Spleen (tissue), 11 donors: ENCODE measurements around the gene SELENOM. TPM values are rescaled to one million over a fixed set of nuclear protein-coding genes. Genes with fewer than 3 reads are reported as not detected.

Source experiments
- DNase-seq: peaks from one replicate; pipeline ENCODE4 v3.0.0-alpha.2; 2020
- H3K27ac ChIP-seq, 8 donors: fragments of 200-600 bp; sonication (generic) in 7 of 8; 1 replicate in 4 of 8; 2 replicates in 4 of 8; pipeline versions ENCODE4 v1.5.0 to v1.8.0; 2016 to 2021; ENCODE audit warnings: inconsistent platforms in 4 of 8, mild to moderate bottlenecking in 4 of 8, moderate library complexity in 1 of 8
- H3K27me3 ChIP-seq, 7 donors: fragments of 200-600 bp; sonication (generic) in 6 of 7; replicated peaks in 1 of 7; 1 replicate in 4 of 7; 2 replicates in 3 of 7; pipeline versions ENCODE4 v1.5.0 to v1.8.0; 2016 to 2021; ENCODE audit warnings: inconsistent platforms in 3 of 7, mild to moderate bottlenecking in 1 of 7
- H3K36me3 ChIP-seq, 6 donors: fragments of 200-600 bp; sonication (generic) in 5 of 6; 1 replicate in 4 of 6; 2 replicates in 2 of 6; pipeline versions ENCODE4 v1.5.0 to v1.8.0; 2016 to 2021; ENCODE audit warnings: inconsistent platforms in 2 of 6
- H3K4me1 ChIP-seq, 6 donors: fragments of 200-600 bp; sonication (generic) in 5 of 6; 1 replicate in 3 of 6; 2 replicates in 3 of 6; pipeline versions ENCODE4 v1.5.0 to v1.8.0; 2016 to 2021; ENCODE audit warnings: inconsistent platforms in 3 of 6
- H3K4me3 ChIP-seq, 8 donors: fragments of 200-600 bp; sonication (generic) in 7 of 8; 1 replicate in 4 of 8; 2 replicates in 4 of 8; pipeline versions ENCODE4 v1.5.0 to v1.8.0; 2016 to 2021; ENCODE audit warnings: inconsistent platforms in 4 of 8, mild to moderate bottlenecking in 4 of 8, moderate library complexity in 2 of 8
- H3K9me3 ChIP-seq, 8 donors: fragments of 200-600 bp; sonication (generic) in 7 of 8; 1 replicate in 4 of 8; 2 replicates in 4 of 8; pipeline versions ENCODE4 v1.5.0 to v1.8.0; 2016 to 2021; ENCODE audit warnings: inconsistent platforms in 4 of 8
- POLR2A ChIP-seq, 3 donors: fragments of 450-650 bp; IDR thresholded peaks; one replicate each; pipeline ENCODE4 v1.5.1; 2017; ENCODE audit warnings: antibody characterized with exemption in 3 of 3, mild to moderate bottlenecking in 1 of 3
- POLR2AphosphoS5 ChIP-seq, 3 donors: sonication (generic); formaldehyde crosslinking; IDR thresholded peaks; one replicate each; pipeline ENCODE4 v1.5.1; 2017; ENCODE audit warnings: antibody characterized with exemption in 3 of 3
- WGBS, 5 donors: extraction: QIAGEN DNeasy Blood & Tissue Kit in 3 of 5; methylation state at CpG; one replicate each; pipeline versions ENCODE4 v1.1.5 to v1.1.7; 2013 to 2018; 5-methylcytosine and 5-hydroxymethylcytosine counted together
- intact Hi-C: fragments of 100-400 bp; cut with DNase I; formaldehyde crosslinking; loops from one replicate; pipeline ENCODE4 v1.15.0; 2023; ENCODE audit warnings: low total_unique reads
- polyA plus RNA-seq, 3 donors: library from polyadenylated mRNA; stranded (reverse); fragments of 200-250 nt; gene quantifications; one replicate each; pipeline ENCODE4 v1.2.1, GENCODE V29; 2013
- total RNA-seq, 7 donors: library from RNA; depleted of rRNA in 3 of 7; stranded (reverse); fragments of >200 nt in 3 of 7; fragmentation: NEBNext Ultra II Directional in 4 of 7; extraction: Animal tissue kit (Norgen Biotek cat#: 25700) in 4 of 7; gene quantifications; one replicate each; pipeline versions ENCODE4 v1.1.0 to v1.2.1, GENCODE V29; 2016 to 2021
- TF ChIP-seq, protein P1 (sequence below), 11 experiments: fragments of 200-600 bp in 7 of 11; fragments of 450-650 bp in 4 of 11; sonication (generic) in 4 of 11; IDR thresholded peaks in 8 of 11; conservative IDR thresholded peaks in 3 of 11; 1 replicate in 7 of 11; 2 replicates in 4 of 11; pipeline versions ENCODE4 v1.4.0 to v1.8.0; 2016 to 2021; ENCODE audit warnings: antibody characterized with exemption in 11 of 11, inconsistent platforms in 4 of 11, mild to moderate bottlenecking in 1 of 11
- donor health status: healthy with polysubstance abuse.
- donor health status: DM: no; HTN: no; CAD: no; lungs with moderate emphysema.
- donor health status: DM: no; HTN: no; CAD: no.
- donor health status: Bipolar disorder and iron deficiency.
- donor health status: healthy.
- donor health status: DM: no; HTN: no; CAD: no.
- donor health status: DM: yes; HTN: yes; CAD: no.

Gene SELENOM
- total and polyA plus RNA-seq, 10 donors: 47.0 to 151 (median 70.3) TPM

GRCh38 chr22:31136711-31137110 is 29.3 kb upstream of the SELENOM start:
- Histone ChIP-seq H3K27ac (no peak overlapping the region), H3K4me3 (no peak overlapping the region), H3K27me3 (peaks cover 0 to 31% (median 0%) of the 10 kb centered on the region in 7 donors), H3K9me3 (no peaks in the 10 kb centered on the region), H3K36me3 (no peaks in the 10 kb centered on the region), H3K4me1 (no peaks in the 10 kb centered on the region)
- intact Hi-C loops: no loop called here
- peak; percentile 33 for DNase-seq
- TF ChIP-seq POLR2AphosphoS5 (IDR thresholded peaks at IDR 0.05) (no peak), POLR2A (IDR thresholded peaks at IDR 0.05) (no peak)
- TF ChIP-seq, protein P1, sequence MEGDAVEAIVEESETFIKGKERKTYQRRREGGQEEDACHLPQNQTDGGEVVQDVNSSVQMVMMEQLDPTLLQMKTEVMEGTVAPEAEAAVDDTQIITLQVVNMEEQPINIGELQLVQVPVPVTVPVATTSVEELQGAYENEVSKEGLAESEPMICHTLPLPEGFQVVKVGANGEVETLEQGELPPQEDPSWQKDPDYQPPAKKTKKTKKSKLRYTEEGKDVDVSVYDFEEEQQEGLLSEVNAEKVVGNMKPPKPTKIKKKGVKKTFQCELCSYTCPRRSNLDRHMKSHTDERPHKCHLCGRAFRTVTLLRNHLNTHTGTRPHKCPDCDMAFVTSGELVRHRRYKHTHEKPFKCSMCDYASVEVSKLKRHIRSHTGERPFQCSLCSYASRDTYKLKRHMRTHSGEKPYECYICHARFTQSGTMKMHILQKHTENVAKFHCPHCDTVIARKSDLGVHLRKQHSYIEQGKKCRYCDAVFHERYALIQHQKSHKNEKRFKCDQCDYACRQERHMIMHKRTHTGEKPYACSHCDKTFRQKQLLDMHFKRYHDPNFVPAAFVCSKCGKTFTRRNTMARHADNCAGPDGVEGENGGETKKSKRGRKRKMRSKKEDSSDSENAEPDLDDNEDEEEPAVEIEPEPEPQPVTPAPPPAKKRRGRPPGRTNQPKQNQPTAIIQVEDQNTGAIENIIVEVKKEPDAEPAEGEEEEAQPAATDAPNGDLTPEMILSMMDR (IDR thresholded peaks at IDR 0.05 in 8 of 11, conservative IDR thresholded peaks at IDR 0.05 in 3 of 11): no peak
- 86 to 96% (median 95%) methylated on average over 4 to 16 of the region's 16 CpGs for WGBS, 5 donors

GRCh38 chr22:31136155-31136554 is 28.8 kb upstream of the SELENOM start:
- WGBS, 5 donors: 86 to 91% (median 87%) methylated on average over 9 of the region's 9 CpGs
- DNase-seq: peak; percentile 33
- Histone ChIP-seq H3K27me3 (peaks cover 0 to 31% (median 0%) of the 10 kb centered on the region in 7 donors), H3K4me1 (no peaks in the 10 kb centered on the region), H3K4me3 (no peak overlapping the region), H3K9me3 (no peaks in the 10 kb centered on the region), H3K36me3 (no peaks in the 10 kb centered on the region), H3K27ac (no peak overlapping the region)
- intact Hi-C loops: no loop called here
- TF ChIP-seq POLR2A (IDR thresholded peaks at IDR 0.05) (no peak), POLR2AphosphoS5 (IDR thresholded peaks at IDR 0.05) (no peak)
- TF ChIP-seq, protein P1 (IDR thresholded peaks at IDR 0.05 in 8 of 11, conservative IDR thresholded peaks at IDR 0.05 in 3 of 11): no peak

DNA sequence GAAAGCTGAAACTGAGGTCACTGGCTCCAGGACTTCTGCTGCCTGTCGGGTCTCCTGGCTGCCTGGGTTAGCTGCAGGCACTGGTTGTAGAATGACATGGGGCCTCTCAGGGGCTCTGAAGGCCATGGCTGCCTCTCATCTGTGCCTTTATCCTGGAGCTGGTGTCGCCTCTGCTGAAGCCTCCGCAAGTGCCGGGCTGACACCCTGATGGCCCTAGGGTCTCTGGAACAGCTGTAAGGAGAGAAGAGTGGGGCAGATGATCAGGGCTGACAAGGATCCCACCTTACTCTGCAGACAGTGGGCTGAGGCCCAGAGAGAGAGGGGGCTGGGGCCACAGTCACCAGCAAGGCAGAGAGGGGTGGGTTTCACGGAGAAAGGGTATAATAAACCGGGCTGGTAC is 28.3 kb upstream of the SELENOM start:
- H3K36me3 ChIP-seq: no peaks in the 10 kb centered on the region
- H3K27ac ChIP-seq: no peak overlapping the region
- intact Hi-C loops: no loop called here
- no peak overlapping the region for H3K4me3 ChIP-seq
- 88 to 95% (median 91%) methylated on average over 5 to 6 of the region's 6 CpGs for WGBS, 5 donors
- no peaks in the 10 kb centered on the region for H3K9me3 ChIP-seq
- no peak for TF ChIP-seq POLR2A (IDR thresholded peaks at IDR 0.05)
- TF ChIP-seq POLR2AphosphoS5 (IDR thresholded peaks at IDR 0.05): no peak
- TF ChIP-seq, protein P1 (IDR thresholded peaks at IDR 0.05 in 8 of 11, conservative IDR thresholded peaks at IDR 0.05 in 3 of 11): no peak
- H3K27me3 ChIP-seq: peaks cover 0 to 31% (median 0%) of the 10 kb centered on the region in 7 donors
- no peaks in the 10 kb centered on the region for H3K4me1 ChIP-seq
- peak; percentile 51 for DNase-seq

- Histone ChIP-seq H3K36me3 (no peaks in the 10 kb centered on the region), H3K27ac (no peak overlapping the region), H3K27me3 (peaks cover 0 to 21% (median 0%) of the 10 kb centered on the region in 7 donors), H3K4me3 (no peak overlapping the region), H3K4me1 (no peaks in the 10 kb centered on the region), H3K9me3 (no peaks in the 10 kb centered on the region)
- no peak for TF ChIP-seq POLR2A (IDR thresholded peaks at IDR 0.05)
- no peak for TF ChIP-seq POLR2AphosphoS5 (IDR thresholded peaks at IDR 0.05)
- TF ChIP-seq, protein P1 (IDR thresholded peaks at IDR 0.05 in 8 of 11, conservative IDR thresholded peaks at IDR 0.05 in 3 of 11): no peak
- DNase-seq: no peak
- intact Hi-C loops: no loop called here
- WGBS, 5 donors: 70 to 90% (median 87%) methylated on average over 4 of the region's 4 CpGs
Measured at GRCh38 chr22:31134688-31135087, 27.3 kb upstream of the SELENOM start.
